CD4-positive, alpha-beta T cell (primary cell): Measurements from ENCODE around the gene TMEM183A. TPM values are rescaled to one million over a fixed set of nuclear protein-coding genes. Genes with fewer than 3 reads are reported as not detected.

Experiments used
- ATAC-seq: fragments of 200-7000 bp; cut with Tn5 transposase; one replicate; pipeline ENCODE4 v1.10.0; 2022; ENCODE audit warnings: mild to moderate bottlenecking; ENCODE audit not compliant: poor library complexity
- CTCF ChIA-PET: fragments of 350-600 bp; sonication (Branson Sonifier 250); formaldehyde crosslinking; loops from one replicate; lab custom pipeline; 2021; ENCODE audit warnings: antibody characterized with exemption, inconsistent platforms; lab: Charles Lee
- POLR2A ChIA-PET: fragments of 350-600 bp; sonication (Branson Sonifier 250); formaldehyde crosslinking; loops from one replicate; lab custom pipeline; 2021; ENCODE audit warnings: antibody characterized with exemption, inconsistent platforms; lab: Charles Lee
- DNase-seq, 14 experiments: peaks; one replicate each; pipeline ENCODE4 v3.0.0-alpha.2; 2013 to 2020; ENCODE audit warnings: mixed read lengths in 2 of 14
- H3K27ac ChIP-seq, 2 donors: one replicate each; pipeline versions ENCODE4 v1.5.1 to v1.7.0; 2013; ENCODE audit warnings: low read length in 2 of 2, low read depth in 1 of 2, mild to moderate bottlenecking in 1 of 2
- H3K27me3 ChIP-seq, 2 experiments: 1 replicate in 1 of 2; 2 replicates in 1 of 2; pipeline versions ENCODE4 v1.6.1 to v1.7.0; 2013; ENCODE audit warnings: low read length in 2 of 2, control low read depth in 1 of 2, mild to moderate bottlenecking in 1 of 2, moderate library complexity in 1 of 2; ENCODE audit not compliant: insufficient read depth in 2 of 2, control insufficient read depth in 1 of 2
- H3K36me3 ChIP-seq: one replicate; pipeline ENCODE4 v1.6.1; 2013; ENCODE audit warnings: low read length, control low read depth; ENCODE audit not compliant: insufficient read depth
- H3K4me1 ChIP-seq: one replicate; pipeline ENCODE4 v1.6.1; 2013; ENCODE audit warnings: low read length, control low read depth; ENCODE audit not compliant: insufficient read depth
- H3K4me3 ChIP-seq: one replicate; pipeline ENCODE4 v1.5.1; 2013; ENCODE audit warnings: mild to moderate bottlenecking, low read length, moderate library complexity
- H3K9me3 ChIP-seq, 2 experiments: 1 replicate in 1 of 2; 2 replicates in 1 of 2; pipeline versions ENCODE4 v1.6.1 to v1.7.0; 2013; ENCODE audit warnings: low read length in 2 of 2, mild to moderate bottlenecking in 2 of 2, control low read depth in 1 of 2, moderate library complexity in 1 of 2; ENCODE audit not compliant: control insufficient read depth in 1 of 2, insufficient read depth in 1 of 2
- H3K27ac Mint-ChIP-seq: one replicate; pipeline ENCODE4 v1.8.0; 2020; ENCODE audit warnings: mixed read lengths
- H3K27me3 Mint-ChIP-seq: one replicate; pipeline ENCODE4 v1.8.0; 2021; ENCODE audit warnings: mixed read lengths
- H3K36me3 Mint-ChIP-seq: one replicate; pipeline ENCODE4 v1.8.0; 2021; ENCODE audit warnings: low read depth, mixed read lengths
- H3K4me1 Mint-ChIP-seq: one replicate; pipeline ENCODE4 v1.8.0; 2021; ENCODE audit warnings: low read depth, mixed read lengths
- H3K4me3 Mint-ChIP-seq: one replicate; pipeline ENCODE4 v1.8.0; 2020; ENCODE audit warnings: mild to moderate bottlenecking, mixed read lengths
- H3K9me3 Mint-ChIP-seq: one replicate; pipeline ENCODE4 v1.8.0; 2020; ENCODE audit warnings: mixed read lengths
- intact Hi-C, 2 experiments: fragments of 100-400 bp; cut with DNase I in 1 of 2; cut with micrococcal nuclease in 1 of 2; formaldehyde crosslinking; loops; one replicate each; pipeline versions ENCODE4 v1.15.1 to v1.9.0; 2023 to 2025; cut with DNase I, micrococcal nuclease
- total RNA-seq, 174 experiments: library from RNA in 2 of 174; stranded (reverse) in 2 of 174; gene quantifications; one replicate each; pipeline ENCODE4 v1.2.3 and lab custom pipeline; 2021 to 2026
- TF ChIP-seq, protein P1 (sequence below): fragments of 200-600 bp; IDR thresholded peaks from one replicate; pipeline ENCODE4 v1.8.0; 2022; ENCODE audit warnings: antibody characterized with exemption, mild to moderate bottlenecking

TMEM183A gene
- total RNA-seq, 2 experiments from 2014 or later: 187 to 194 TPM

DNA sequence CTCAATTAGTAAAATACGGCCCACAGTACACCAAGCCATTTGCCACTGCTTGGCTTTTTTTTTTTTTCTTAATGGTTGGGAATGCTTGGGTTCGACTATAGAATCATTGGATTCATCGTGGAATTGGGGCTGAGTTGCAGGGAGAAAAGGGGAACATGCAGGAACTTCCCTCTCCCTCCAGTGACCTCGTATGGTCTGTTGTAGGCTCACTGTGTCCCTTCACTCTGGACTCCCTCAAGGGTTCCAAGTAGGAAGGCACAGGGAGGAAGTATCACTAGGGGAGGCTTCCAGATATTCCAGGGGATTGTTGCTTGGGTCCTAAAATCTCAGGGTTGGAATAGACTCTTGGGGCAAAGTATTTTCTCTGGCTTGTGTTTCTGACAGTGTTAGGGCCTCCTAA is 43.7 kb downstream of the TMEM183A start:
- H3K9me3 ChIP-seq: no peaks in the 10 kb centered on the region
- H3K36me3 Mint-ChIP-seq: no peaks in the 10 kb centered on the region
- ChIA-PET CTCF (no interaction called here), POLR2A (no interaction called here)
- H3K9me3 Mint-ChIP-seq: no peaks in the 10 kb centered on the region
- H3K27ac ChIP-seq: no peak overlapping the region
- no peak overlapping the region for H3K4me3 Mint-ChIP-seq
- no peaks in the 10 kb centered on the region for H3K4me1 Mint-ChIP-seq
- H3K27ac Mint-ChIP-seq: no peak overlapping the region
- H3K36me3 ChIP-seq: no peaks in the 10 kb centered on the region
- no peak for DNase-seq
- TF ChIP-seq, protein P1, sequence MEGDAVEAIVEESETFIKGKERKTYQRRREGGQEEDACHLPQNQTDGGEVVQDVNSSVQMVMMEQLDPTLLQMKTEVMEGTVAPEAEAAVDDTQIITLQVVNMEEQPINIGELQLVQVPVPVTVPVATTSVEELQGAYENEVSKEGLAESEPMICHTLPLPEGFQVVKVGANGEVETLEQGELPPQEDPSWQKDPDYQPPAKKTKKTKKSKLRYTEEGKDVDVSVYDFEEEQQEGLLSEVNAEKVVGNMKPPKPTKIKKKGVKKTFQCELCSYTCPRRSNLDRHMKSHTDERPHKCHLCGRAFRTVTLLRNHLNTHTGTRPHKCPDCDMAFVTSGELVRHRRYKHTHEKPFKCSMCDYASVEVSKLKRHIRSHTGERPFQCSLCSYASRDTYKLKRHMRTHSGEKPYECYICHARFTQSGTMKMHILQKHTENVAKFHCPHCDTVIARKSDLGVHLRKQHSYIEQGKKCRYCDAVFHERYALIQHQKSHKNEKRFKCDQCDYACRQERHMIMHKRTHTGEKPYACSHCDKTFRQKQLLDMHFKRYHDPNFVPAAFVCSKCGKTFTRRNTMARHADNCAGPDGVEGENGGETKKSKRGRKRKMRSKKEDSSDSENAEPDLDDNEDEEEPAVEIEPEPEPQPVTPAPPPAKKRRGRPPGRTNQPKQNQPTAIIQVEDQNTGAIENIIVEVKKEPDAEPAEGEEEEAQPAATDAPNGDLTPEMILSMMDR: no peak
- H3K4me1 ChIP-seq: no peaks in the 10 kb centered on the region
- no peak for ATAC-seq
- H3K27me3 ChIP-seq: peaks cover 0 to 4% of the 10 kb centered on the region in 2 experiments
- no peak overlapping the region for H3K4me3 ChIP-seq
- intact Hi-C loops: no loop called here
- peaks cover 6% of the 10 kb centered on the region for H3K27me3 Mint-ChIP-seq

DNA sequence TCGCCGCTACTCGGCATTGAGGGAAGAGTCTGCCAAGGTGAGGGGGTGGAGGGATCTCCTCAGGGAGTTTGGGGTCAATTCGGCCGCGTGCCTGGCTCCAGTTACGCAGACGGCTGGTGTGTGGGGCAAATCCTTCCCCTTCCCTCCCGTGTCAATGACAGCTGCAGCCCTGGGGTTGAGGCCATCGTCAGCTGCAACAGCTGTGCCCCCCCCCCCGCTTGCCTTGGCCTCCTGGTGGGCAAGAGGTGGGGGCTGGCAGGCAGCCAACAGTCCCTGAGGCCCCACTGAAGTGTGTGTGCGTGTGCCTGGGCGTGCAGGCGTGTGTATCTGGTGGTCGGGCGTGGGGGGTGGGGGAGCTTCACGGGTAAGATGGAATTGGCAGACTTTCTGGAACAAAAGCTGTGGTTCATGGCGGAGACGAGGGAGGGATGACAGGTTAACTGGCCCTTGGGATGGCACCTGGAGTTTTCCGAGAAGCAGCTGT is 44.7 kb downstream of the TMEM183A start:
- CTCF ChIA-PET: no interaction called here

DNA sequence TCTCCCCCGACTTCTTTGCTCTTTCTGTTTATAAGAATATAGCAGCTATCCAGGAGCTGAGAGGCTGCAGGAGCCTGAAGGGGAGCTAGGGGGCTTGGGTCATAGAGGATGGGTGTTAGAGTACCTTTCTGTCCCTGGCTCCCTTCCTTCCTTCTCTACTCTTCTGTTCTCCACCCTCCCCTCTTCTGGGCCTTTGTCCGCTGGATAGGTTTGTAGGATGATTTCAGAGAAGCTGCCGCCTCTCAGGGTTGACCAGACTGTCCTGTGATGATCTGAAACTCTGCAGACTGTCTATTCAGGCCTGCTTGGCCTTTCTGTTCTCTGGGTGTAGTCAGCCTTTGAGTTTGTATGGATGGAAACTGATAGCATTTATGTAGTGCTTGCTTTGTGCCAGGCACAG is 45.4 kb downstream of the TMEM183A start:
- ATAC-seq: no peak
- Mint-ChIP-seq H3K27me3 (peaks cover 5% of the 10 kb centered on the region), H3K9me3 (no peaks in the 10 kb centered on the region), H3K4me1 (no peaks in the 10 kb centered on the region), H3K4me3 (no peak overlapping the region), H3K27ac (no peak overlapping the region), H3K36me3 (no peaks in the 10 kb centered on the region)
- no peaks in the 10 kb centered on the region for H3K36me3 ChIP-seq
- CTCF ChIA-PET: interaction anchor here (1.2 kb wide), 1 partner anchor 14 kb away, joined by 3 read pairs; no protein-coding TSS in a partner anchor
- TF ChIP-seq, protein P1: no peak
- intact Hi-C loops: no loop called here
- peaks cover 0 to 4% of the 10 kb centered on the region in 2 experiments for H3K27me3 ChIP-seq
- no peak overlapping the region for H3K4me3 ChIP-seq
- no peaks in the 10 kb centered on the region for H3K9me3 ChIP-seq
- H3K27ac ChIP-seq: no peak overlapping the region
- no peaks in the 10 kb centered on the region for H3K4me1 ChIP-seq
- POLR2A ChIA-PET: no interaction called here
- no peak for DNase-seq

More for the DNA sequence above, 44.7 kb downstream of the TMEM183A start:
- Mint-ChIP-seq H3K27ac (no peak overlapping the region), H3K4me3 (no peak overlapping the region), H3K9me3 (no peaks in the 10 kb centered on the region), H3K36me3 (no peaks in the 10 kb centered on the region), H3K27me3 (peaks cover 6% of the 10 kb centered on the region), H3K4me1 (no peaks in the 10 kb centered on the region)
- Histone ChIP-seq H3K9me3 (no peaks in the 10 kb centered on the region), H3K4me3 (no peak overlapping the region), H3K36me3 (no peaks in the 10 kb centered on the region), H3K27ac (no peak overlapping the region), H3K4me1 (no peaks in the 10 kb centered on the region), H3K27me3 (peaks cover 0 to 4% of the 10 kb centered on the region in 2 experiments)
- POLR2A ChIA-PET: no interaction called here
- ATAC-seq: no peak
- TF ChIP-seq, protein P1: no peak
- DNase-seq: no peak
- intact Hi-C loops: no loop called here
